CD4-positive, alpha-beta memory T cell (primary cell): ENCODE results near the gene SLC7A4. TPM values are rescaled to one million over a fixed set of nuclear protein-coding genes. Genes with fewer than 3 reads are reported as not detected.
"Not testable (repeated sequence)": the region's sequence is repeated elsewhere in the genome, so short reads cannot be mapped to it uniquely, and the experiment has no call there.

ENCODE experiments used
- CTCF ChIA-PET: fragments of 350-600 bp; sonication (Branson Sonifier 250); formaldehyde crosslinking; loops from one replicate; lab custom pipeline; 2021; ENCODE audit warnings: inconsistent platforms; ENCODE audit not compliant: partially characterized antibody; lab: Charles Lee
- POLR2A ChIA-PET: fragments of 350-600 bp; sonication (Branson Sonifier 250); formaldehyde crosslinking; loops from one replicate; lab custom pipeline; 2021; ENCODE audit not compliant: partially characterized antibody; lab: Charles Lee
- DNase-seq, 5 donors: peaks; one replicate each; pipeline versions ENCODE4 v3.0.0 to v3.0.0-alpha.2; 2020 to 2022; ENCODE audit warnings: mixed read lengths in 1 of 5
- H3K27ac ChIP-seq: one replicate; pipeline ENCODE4 v1.7.0; 2013; ENCODE audit warnings: low read depth, low read length
- H3K27me3 ChIP-seq: 2 replicates; pipeline ENCODE4 v1.7.0; 2013; ENCODE audit warnings: mild to moderate bottlenecking, low read length, moderate library complexity; ENCODE audit not compliant: insufficient read depth
- H3K36me3 ChIP-seq: 2 replicates; pipeline ENCODE4 v1.7.0; 2013; ENCODE audit warnings: mild to moderate bottlenecking, low read length, moderate library complexity; ENCODE audit not compliant: insufficient read depth
- H3K4me1 ChIP-seq: 2 replicates; pipeline ENCODE4 v1.7.0; 2013; ENCODE audit warnings: mild to moderate bottlenecking, low read length, moderate library complexity; ENCODE audit not compliant: insufficient read depth
- H3K4me3 ChIP-seq, 2 donors: one replicate each; pipeline ENCODE4 v1.7.0; 2013; ENCODE audit warnings: low read length in 2 of 2, mild to moderate bottlenecking in 1 of 2
- H3K9me3 ChIP-seq, 2 donors: one replicate each; pipeline ENCODE4 v1.7.0; 2013; ENCODE audit warnings: low read length in 2 of 2, control low read depth in 1 of 2; ENCODE audit not compliant: control insufficient read depth in 1 of 2
- H3K27ac Mint-ChIP-seq, 7 donors: one replicate each; pipeline ENCODE4 v1.8.0; 2020 to 2021; ENCODE audit warnings: mixed read lengths in 7 of 7, mild to moderate bottlenecking in 6 of 7, inconsistent platforms in 3 of 7, moderate library complexity in 3 of 7
- H3K27me3 Mint-ChIP-seq, 2 donors: one replicate each; pipeline ENCODE4 v1.8.0; 2020 to 2021; ENCODE audit warnings: mixed read lengths in 2 of 2
- H3K36me3 Mint-ChIP-seq, 2 donors: one replicate each; pipeline ENCODE4 v1.8.0; 2020 to 2021; ENCODE audit warnings: mixed read lengths in 2 of 2, inconsistent platforms in 1 of 2, mild to moderate bottlenecking in 1 of 2
- H3K4me1 Mint-ChIP-seq, 4 donors: one replicate each; pipeline ENCODE4 v1.8.0; 2020 to 2021; ENCODE audit warnings: mixed read lengths in 4 of 4, mild to moderate bottlenecking in 1 of 4
- H3K4me3 Mint-ChIP-seq, 8 donors: one replicate each; pipeline ENCODE4 v1.8.0; 2020 to 2021; ENCODE audit warnings: mixed read lengths in 8 of 8, mild to moderate bottlenecking in 7 of 8, moderate library complexity in 6 of 8, inconsistent platforms in 3 of 8
- H3K9me3 Mint-ChIP-seq, 8 donors: one replicate each; pipeline ENCODE4 v1.8.0; 2020 to 2021; ENCODE audit warnings: mixed read lengths in 8 of 8, mild to moderate bottlenecking in 5 of 8, inconsistent platforms in 3 of 8, moderate library complexity in 1 of 8
- intact Hi-C: fragments of 100-400 bp; cut with micrococcal nuclease; formaldehyde crosslinking; loops from one replicate; pipeline ENCODE4 v1.15.1; 2023
- polyA plus RNA-seq, 2 donors: library from polyadenylated mRNA; unstranded; fragments of 300-500 nt; fragmentation: Illumina TruSeq; gene quantifications; one replicate each; pipeline ENCODE4 v1.2.3, GENCODE V29; 2021
- total RNA-seq, 2 experiments: library from RNA; stranded (reverse); gene quantifications; one replicate each; pipeline ENCODE4 v1.2.3, GENCODE V29; 2021

The SLC7A4 gene
- total and polyA plus RNA-seq, 4 experiments from 2014 or later: 0.07 to 0.15 TPM; not detected in 2

DNA sequence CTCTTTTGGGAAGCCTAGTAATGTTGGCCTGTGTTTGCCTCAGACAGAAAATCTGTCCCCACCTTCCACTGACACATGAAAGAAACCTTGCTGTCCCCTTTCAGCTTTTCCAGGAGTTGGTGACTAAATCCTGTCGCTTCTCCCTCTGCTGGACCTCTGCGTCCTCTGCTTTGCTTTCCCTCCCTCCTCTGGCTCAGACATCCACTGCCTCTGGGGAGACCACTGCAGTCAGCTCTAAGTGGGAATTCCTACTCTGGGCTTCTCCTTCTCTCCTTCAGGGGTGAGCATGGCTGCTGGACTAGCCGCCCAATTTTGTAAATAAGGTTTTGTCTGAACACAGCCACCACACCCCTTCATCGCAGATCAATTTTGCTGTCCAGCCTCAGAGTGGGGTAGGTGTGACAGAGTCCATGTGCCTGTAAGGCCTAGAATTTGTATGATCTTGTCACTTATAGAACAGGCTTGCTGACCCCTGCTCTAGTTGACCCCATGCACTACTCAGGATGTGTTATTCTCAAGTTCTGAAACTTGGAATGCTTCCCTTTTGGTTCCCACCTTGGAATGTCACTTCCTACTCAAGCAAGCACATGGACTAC lies 36.4 kb upstream of the SLC7A4 start:
- H3K27ac ChIP-seq: no peak overlapping the region
- H3K36me3 Mint-ChIP-seq: no peaks in the 10 kb centered on the region
- intact Hi-C loops: no loop called here
- no peaks in the 10 kb centered on the region for H3K27me3 ChIP-seq
- no peak for DNase-seq
- H3K9me3 Mint-ChIP-seq: peaks cover 0 to 3% (median 0%) of the 10 kb centered on the region in 8 donors
- ChIA-PET POLR2A (no interaction called here), CTCF (no interaction called here)
- H3K36me3 ChIP-seq: no peaks in the 10 kb centered on the region
- H3K4me1 ChIP-seq: no peaks in the 10 kb centered on the region
- H3K4me3 Mint-ChIP-seq: no peak overlapping the region
- peaks cover 0 to 6% (median 0%) of the 10 kb centered on the region in 4 donors for H3K4me1 Mint-ChIP-seq
- peaks cover 0 to 6% of the 10 kb centered on the region in 2 donors for H3K27me3 Mint-ChIP-seq
- H3K9me3 ChIP-seq: no peaks in the 10 kb centered on the region
- no peak overlapping the region for H3K27ac Mint-ChIP-seq
- no peak overlapping the region for H3K4me3 ChIP-seq

DNA sequence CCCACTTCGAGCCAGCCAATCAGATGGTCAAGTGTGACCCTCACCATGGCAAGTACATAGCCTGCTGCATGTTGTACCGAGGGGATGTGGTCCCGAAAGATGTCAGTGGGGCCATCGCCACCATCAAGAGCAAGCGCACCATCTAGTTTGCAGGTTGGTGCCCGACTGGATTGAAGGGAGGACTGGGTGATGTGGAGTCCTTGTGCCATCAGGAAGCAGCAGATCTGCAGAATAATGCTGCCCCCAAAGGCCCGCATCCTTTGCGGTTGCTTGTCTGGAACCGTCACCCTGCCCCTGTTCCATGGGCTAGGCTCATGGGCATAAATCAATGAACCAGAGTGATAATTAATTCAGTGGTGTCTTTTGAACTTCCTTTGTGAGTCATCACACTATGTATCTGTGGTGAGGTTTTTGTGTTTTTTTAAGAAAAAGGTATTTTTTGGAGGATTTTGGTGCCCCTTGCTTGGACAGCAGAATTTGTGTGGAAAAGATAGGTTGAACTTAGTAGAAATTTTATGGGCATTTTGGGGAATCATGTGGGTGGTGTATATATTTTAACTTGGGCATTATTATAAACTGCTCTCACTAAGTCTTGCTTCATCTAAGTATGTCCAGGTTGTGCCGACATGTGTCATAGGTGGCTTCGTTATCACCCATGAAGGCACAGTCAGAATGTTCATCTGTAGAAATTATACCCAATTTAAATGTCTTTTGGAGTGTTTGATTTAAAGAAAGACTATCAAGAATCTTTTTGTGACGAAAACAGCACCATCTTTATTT lies 35.7 kb upstream of the SLC7A4 start:
- H3K27me3 ChIP-seq: no peaks in the 10 kb centered on the region
- no peaks in the 10 kb centered on the region for H3K9me3 ChIP-seq
- ChIA-PET CTCF (no interaction called here), POLR2A (no interaction called here)
- H3K36me3 Mint-ChIP-seq: no peaks in the 10 kb centered on the region
- H3K27ac ChIP-seq: no peak overlapping the region
- H3K4me3 ChIP-seq: no peak overlapping the region
- H3K36me3 ChIP-seq: no peaks in the 10 kb centered on the region
- DNase-seq: no peak
- intact Hi-C loops: no loop called here
- peaks cover 0 to 3% (median 0%) of the 10 kb centered on the region in 8 donors for H3K9me3 Mint-ChIP-seq
- H3K27ac Mint-ChIP-seq: peak overlapping the region in 1 of 7 donors; percentile 19
- no peak overlapping the region for H3K4me3 Mint-ChIP-seq
- H3K4me1 Mint-ChIP-seq: peaks cover 0 to 6% (median 0%) of the 10 kb centered on the region in 4 donors
- H3K27me3 Mint-ChIP-seq: peaks cover 0 to 6% of the 10 kb centered on the region in 2 donors
- H3K4me1 ChIP-seq: no peaks in the 10 kb centered on the region

DNA sequence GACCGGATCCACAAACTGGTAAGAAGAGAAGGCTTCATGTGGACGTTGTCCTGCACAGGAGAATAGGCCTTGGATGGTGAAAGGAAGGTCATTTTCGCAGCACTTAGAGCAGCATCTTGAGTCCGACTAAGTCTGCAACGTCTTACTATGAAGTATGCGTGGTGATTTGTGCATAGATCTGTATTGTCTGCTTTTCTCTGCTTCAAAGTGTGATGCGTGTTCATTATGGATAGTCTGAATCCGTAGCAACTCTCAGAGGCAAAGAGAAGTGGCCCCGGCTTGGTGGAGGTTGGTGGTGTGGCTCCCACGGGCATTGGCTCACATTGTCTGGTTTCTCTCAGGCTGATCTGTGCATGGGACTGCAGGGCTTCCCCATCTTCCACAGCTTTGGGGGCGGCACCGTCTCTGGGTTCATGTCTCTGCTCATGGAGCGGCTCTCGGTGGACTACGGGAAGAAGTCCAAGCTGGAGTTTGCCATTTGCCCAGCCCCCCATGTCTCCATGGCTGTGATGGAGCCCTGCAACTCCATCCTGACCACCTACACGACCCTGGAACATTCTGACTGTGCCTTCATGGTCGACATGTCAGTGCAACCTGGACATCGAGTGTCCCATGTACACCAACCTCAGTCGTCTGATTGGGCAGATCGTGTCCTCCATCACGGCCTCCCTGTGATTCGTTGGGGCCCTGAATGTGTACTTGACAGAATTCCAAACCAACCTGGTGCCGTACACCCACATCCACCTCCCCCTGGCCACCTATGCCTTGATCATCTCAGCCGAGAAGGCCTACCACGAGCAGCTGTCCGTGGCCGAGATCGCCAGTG lies 34.9 kb upstream of the SLC7A4 start:
- H3K36me3 ChIP-seq: no peaks in the 10 kb centered on the region
- no peaks in the 10 kb centered on the region for H3K36me3 Mint-ChIP-seq

DNA sequence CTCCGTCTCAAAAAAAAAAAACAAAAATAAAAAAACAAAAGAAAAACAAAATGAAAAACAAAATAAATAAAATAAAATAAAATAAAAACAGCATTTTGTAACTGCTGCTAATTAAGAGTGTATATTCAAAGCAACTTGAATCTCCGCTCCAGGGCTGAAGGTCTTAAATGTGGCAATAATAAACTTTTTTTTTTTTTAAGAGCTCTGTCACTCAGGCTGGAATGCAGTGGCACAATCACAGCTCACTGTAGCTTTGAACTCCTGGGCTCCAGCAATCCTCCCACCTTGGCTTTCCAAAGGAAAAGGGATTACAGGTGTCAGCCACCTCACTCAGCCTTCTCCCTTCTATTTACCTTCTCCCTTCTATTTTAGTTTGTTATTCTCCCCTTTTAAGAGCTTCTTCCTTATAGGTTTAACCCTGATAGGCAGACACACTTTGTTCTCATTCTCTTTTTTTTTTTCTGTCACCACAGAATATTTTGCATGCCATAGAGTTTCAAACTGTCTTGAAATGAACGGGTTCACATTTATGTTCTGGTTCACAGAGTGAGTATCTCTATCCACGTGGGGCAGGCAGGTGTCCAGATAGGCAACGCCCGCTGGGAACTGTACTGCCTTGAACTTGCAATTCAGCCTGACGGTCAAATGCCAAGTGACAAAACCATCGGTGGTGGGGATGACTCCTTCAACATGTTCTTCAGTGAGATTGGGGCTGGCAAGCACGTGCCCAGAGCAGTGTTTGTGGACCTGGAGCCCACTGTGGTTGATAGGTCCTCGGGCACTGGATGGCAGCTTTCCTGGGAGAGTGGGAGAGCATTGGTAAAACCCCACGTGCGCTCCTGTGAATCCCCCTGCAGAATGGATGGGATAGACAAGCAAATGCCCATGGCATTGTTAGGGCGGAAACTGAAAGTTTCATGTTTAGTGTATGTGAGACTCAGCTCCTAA lies 32.8 kb upstream of the SLC7A4 start:
- peaks cover 1 to 6% of the 10 kb centered on the region in 2 donors for H3K27me3 Mint-ChIP-seq
- H3K27ac Mint-ChIP-seq: no peak overlapping the region
- no peak for DNase-seq
- no peaks in the 10 kb centered on the region for H3K4me1 ChIP-seq
- H3K4me1 Mint-ChIP-seq: peaks cover 0 to 6% (median 0%) of the 10 kb centered on the region in 4 donors
- no peak overlapping the region for H3K4me3 ChIP-seq
- ChIA-PET CTCF (interaction anchor here (1.0 kb wide), 1 partner anchor 103 kb away, joined by 3 read pairs; no protein-coding TSS in a partner anchor), POLR2A (no interaction called here)
- H3K4me3 Mint-ChIP-seq: no peak overlapping the region
- intact Hi-C loops: no loop called here
- H3K27ac ChIP-seq: no peak overlapping the region
- H3K9me3 Mint-ChIP-seq: peaks cover 0 to 2% (median 0%) of the 10 kb centered on the region in 8 donors
- no peaks in the 10 kb centered on the region for H3K27me3 ChIP-seq
- H3K9me3 ChIP-seq: no peaks in the 10 kb centered on the region
- no peaks in the 10 kb centered on the region for H3K36me3 Mint-ChIP-seq
- H3K36me3 ChIP-seq: no peaks in the 10 kb centered on the region

More for the DNA sequence above, 34.9 kb upstream of the SLC7A4 start:
- no peak for DNase-seq
- Histone ChIP-seq H3K9me3 (no peaks in the 10 kb centered on the region), H3K27me3 (no peaks in the 10 kb centered on the region), H3K4me1 (no peaks in the 10 kb centered on the region), H3K27ac (no peak overlapping the region), H3K4me3 (no peak overlapping the region)
- CTCF ChIA-PET: no interaction called here
- H3K27me3 Mint-ChIP-seq: peaks cover 1 to 6% of the 10 kb centered on the region in 2 donors
- POLR2A ChIA-PET: no interaction called here
- H3K27ac Mint-ChIP-seq: peak overlapping the region in 1 of 7 donors; percentile 48
- H3K4me3 Mint-ChIP-seq: no peak overlapping the region
- H3K4me1 Mint-ChIP-seq: peaks cover 0 to 6% (median 0%) of the 10 kb centered on the region in 4 donors
- H3K9me3 Mint-ChIP-seq: peaks cover 0 to 3% (median 0%) of the 10 kb centered on the region in 8 donors
- intact Hi-C loops: no loop called here

DNA sequence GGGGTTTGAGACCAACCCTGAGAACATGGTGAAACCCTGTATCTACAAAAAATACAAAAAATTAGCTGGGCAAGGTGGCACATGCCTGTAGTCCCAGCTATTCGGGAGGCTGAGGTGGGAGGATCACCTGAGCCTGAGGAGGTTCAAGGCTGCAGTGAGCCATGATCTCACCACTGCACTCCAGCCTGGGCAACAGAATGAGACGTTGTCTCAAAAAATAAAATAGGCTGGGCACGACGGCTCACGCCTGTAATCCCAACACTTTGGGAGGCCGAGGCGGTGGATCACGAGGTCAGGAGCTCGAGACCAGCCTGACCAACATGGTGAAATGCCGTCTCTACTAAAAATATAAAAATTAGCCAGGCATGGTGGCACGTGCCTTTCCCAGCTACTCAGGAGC lies 32.1 kb upstream of the SLC7A4 start:
- POLR2A ChIA-PET, H3K27ac Mint-ChIP-seq, DNase-seq, H3K4me1 ChIP-seq, H3K27me3 ChIP-seq, H3K4me3 Mint-ChIP-seq, H3K4me3 ChIP-seq, H3K36me3 Mint-ChIP-seq, H3K36me3 ChIP-seq, H3K27ac ChIP-seq, H3K4me1 Mint-ChIP-seq, intact Hi-C loops, H3K27me3 Mint-ChIP-seq, H3K9me3 Mint-ChIP-seq, H3K9me3 ChIP-seq: not testable (repeated sequence)
- CTCF ChIA-PET: interaction anchor here (1.0 to 1.1 kb wide), 2 partner anchors 38 to 102 kb away, joined by 3 to 5 read pairs; no protein-coding TSS in a partner anchor

DNA sequence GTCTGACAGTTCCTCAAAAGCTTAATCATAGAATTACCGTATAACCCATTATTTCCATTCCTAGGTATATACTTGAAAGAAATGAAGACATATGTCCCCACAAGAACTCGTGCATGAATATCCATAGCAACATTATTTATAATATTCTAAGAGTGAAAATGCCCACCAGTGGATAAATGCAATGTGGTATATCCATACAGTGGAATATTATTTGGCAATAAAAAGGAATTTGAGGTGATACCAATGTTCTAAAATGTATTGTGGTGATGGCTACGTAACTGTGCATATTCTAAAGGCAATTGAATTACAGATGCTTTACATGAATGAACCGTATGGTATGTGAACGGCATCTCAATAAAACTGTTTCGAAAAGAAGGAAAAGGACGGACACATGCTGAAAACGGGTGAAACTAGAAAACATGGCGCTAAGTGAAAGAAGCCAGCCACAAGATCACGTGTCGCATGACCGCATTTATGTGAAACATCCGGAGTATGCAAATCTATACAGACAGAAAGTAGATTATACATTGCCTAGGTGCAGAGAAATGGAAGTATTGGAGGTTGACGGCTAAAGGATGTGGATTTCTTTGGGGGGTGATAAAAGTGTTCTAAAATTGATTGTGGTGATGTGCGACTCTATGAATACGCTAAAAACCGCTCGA lies 29.4 kb upstream of the SLC7A4 start:
- H3K36me3 ChIP-seq, H3K4me1 ChIP-seq, CTCF ChIA-PET, H3K27me3 Mint-ChIP-seq, H3K27ac ChIP-seq, POLR2A ChIA-PET, H3K27me3 ChIP-seq, H3K4me3 Mint-ChIP-seq, H3K4me1 Mint-ChIP-seq, intact Hi-C loops, H3K9me3 ChIP-seq, H3K36me3 Mint-ChIP-seq, H3K27ac Mint-ChIP-seq, H3K9me3 Mint-ChIP-seq, H3K4me3 ChIP-seq, DNase-seq: not testable (repeated sequence)
